Cardiac fibroblast (primary cell): ENCODE data around the gene HAT1.
"Not testable (repeated sequence)": the region's sequence is repeated elsewhere in the genome, so short reads cannot be mapped to it uniquely, and the experiment has no call there.

Experiments used
- DNase-seq, 2 donors: peaks; one replicate each; pipeline versions ENCODE4 v3.0.0 to v3.0.0-alpha.2; 2010; ENCODE audit warnings: low read depth in 2 of 2
- H3K4me3 ChIP-seq, 2 donors: replicated peaks in 1 of 2; 1 replicate in 1 of 2; 2 replicates in 1 of 2; pipeline ENCODE4 v1.5.1; 2011; ENCODE audit warnings: low read depth in 2 of 2, low read length in 2 of 2, mild to moderate bottlenecking in 2 of 2, moderate library complexity in 1 of 2
- TF ChIP-seq, protein P1 (sequence below): IDR thresholded peaks from one replicate; pipeline ENCODE4 v1.5.1; 2011; ENCODE audit warnings: low read depth, mild to moderate bottlenecking, low read length, inconsistent platforms

The HAT1 gene

GRCh38 chr2:171985076-171985475 is 62.8 kb downstream of the HAT1 start:
- DNase-seq = no peak
- TF ChIP-seq, protein P1, sequence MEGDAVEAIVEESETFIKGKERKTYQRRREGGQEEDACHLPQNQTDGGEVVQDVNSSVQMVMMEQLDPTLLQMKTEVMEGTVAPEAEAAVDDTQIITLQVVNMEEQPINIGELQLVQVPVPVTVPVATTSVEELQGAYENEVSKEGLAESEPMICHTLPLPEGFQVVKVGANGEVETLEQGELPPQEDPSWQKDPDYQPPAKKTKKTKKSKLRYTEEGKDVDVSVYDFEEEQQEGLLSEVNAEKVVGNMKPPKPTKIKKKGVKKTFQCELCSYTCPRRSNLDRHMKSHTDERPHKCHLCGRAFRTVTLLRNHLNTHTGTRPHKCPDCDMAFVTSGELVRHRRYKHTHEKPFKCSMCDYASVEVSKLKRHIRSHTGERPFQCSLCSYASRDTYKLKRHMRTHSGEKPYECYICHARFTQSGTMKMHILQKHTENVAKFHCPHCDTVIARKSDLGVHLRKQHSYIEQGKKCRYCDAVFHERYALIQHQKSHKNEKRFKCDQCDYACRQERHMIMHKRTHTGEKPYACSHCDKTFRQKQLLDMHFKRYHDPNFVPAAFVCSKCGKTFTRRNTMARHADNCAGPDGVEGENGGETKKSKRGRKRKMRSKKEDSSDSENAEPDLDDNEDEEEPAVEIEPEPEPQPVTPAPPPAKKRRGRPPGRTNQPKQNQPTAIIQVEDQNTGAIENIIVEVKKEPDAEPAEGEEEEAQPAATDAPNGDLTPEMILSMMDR = no peak
- H3K4me3 ChIP-seq = no peak overlapping the region

DNA sequence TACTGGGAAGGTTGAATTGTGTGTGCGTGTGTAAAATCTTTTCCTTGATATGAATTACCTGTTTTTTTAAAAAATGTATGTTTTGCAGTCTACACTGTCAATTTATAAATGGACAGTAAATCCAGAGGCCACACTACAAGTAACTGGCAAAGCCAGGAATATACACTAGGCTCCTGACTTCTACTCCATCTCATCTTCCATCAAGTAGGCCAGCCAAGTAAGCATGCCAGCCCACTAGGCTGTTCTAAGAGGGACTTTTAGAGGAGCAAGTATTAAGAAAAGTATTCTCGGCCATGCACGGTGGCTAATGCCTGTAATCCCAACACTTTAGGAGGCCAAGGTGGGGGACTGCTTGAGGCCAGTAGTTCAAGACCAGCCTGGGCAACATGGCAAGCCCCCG is 64.5 kb downstream of the HAT1 start:
- DNase-seq = no peak
- TF ChIP-seq, protein P1 = no peak
- H3K4me3 ChIP-seq = no peak overlapping the region

- TF ChIP-seq, protein P1 = no peak
- no peak overlapping the region for H3K4me3 ChIP-seq
- no peak for DNase-seq
These were observed 68.8 kb downstream of the HAT1 start for GRCh38 chr2:171991027-171991426.

GRCh38 chr2:171995586-171995985 is 73.3 kb downstream of the HAT1 start:
- TF ChIP-seq, protein P1 = no peak
- H3K4me3 ChIP-seq = no peak overlapping the region
- no peak for DNase-seq

DNA sequence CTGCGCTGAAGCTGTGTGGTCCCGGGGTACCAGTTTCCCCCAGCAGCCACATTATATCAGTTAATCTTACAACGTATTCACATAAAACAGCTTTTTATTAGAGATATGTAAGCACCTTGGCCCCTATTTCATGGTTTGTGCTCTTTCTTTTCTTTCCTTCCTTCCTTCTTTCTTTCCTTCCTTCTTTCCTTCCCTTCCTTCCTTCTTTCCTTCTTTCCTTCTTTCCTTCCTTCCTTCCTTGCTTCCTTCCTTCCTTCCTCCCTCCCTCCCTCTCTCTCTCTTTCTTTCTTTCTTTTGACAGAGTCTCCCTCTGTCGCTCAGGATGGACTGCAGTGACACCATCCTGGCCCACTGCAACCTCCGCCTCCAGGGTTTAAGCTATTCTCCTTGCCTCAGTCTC is 73.8 kb downstream of the HAT1 start:
- TF ChIP-seq, protein P1 = no peak
- H3K4me3 ChIP-seq = no peak overlapping the region

GRCh38 chr2:171997031-171997430 is 74.8 kb downstream of the HAT1 start:
- not testable (repeated sequence) for DNase-seq, H3K4me3 ChIP-seq

More for the DNA sequence above, 73.8 kb downstream of the HAT1 start:
- no peak for DNase-seq

DNA sequence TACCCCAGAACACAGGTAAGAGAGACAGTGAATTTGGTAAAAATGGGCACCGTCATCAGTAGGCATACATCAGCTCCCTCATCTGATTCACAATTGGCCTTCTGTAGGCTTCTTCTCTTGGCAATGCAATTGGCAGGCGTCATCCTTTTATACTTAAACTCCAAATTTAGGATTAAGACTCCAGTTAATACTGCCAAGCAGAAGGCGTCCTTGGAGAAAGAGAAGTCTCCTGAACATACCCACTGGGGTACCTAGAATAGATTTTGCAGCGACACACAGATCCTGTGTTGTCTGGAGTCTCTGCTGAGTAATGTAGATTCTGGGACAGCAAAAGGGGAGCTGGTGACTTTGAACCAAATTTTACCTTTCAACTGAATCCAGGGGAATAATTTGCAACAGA is 76.9 kb downstream of the HAT1 start:
- TF ChIP-seq, protein P1 = no peak
- H3K4me3 ChIP-seq = peak overlapping the region; percentile 46 to 78
- DNase-seq = no peak
